Kidney (tissue), 14 donors: Measurements from ENCODE around the gene ESYT3. TPM values are rescaled to one million over a fixed set of nuclear protein-coding genes. Genes with fewer than 3 reads are reported as not detected.

Experiments used
- DNase-seq, 5 donors: peaks; one replicate each; pipeline ENCODE4 v3.0.0-alpha.2; 2013 to 2020
- FAIRE-seq: peaks from 2 replicates; lab custom pipeline; 2012; peaks lifted over from hg19 to GRCh38; lab: Jason Lieb, UNC
- H3K27ac ChIP-seq, 2 donors: one replicate each; pipeline ENCODE4 v1.7.0; 2013; ENCODE audit warnings: low read depth in 2 of 2, low read length in 2 of 2, inconsistent platforms in 1 of 2
- H3K27me3 ChIP-seq: one replicate; pipeline ENCODE4 v1.7.1; 2013; ENCODE audit warnings: low read length, inconsistent platforms; ENCODE audit not compliant: control insufficient read depth, insufficient read depth
- H3K36me3 ChIP-seq, 3 donors: one replicate each; pipeline versions ENCODE4 v1.7.0 to v1.7.1; 2013; ENCODE audit warnings: low read length in 3 of 3, control low read depth in 1 of 3, inconsistent platforms in 1 of 3; ENCODE audit not compliant: insufficient read depth in 3 of 3, control insufficient read depth in 2 of 3
- H3K4me1 ChIP-seq, 3 donors: one replicate each; pipeline versions ENCODE4 v1.7.0 to v1.7.1; 2013; ENCODE audit warnings: low read length in 3 of 3, inconsistent platforms in 1 of 3, low read depth in 1 of 3; ENCODE audit not compliant: control insufficient read depth in 2 of 3, insufficient read depth in 2 of 3
- H3K4me3 ChIP-seq, 3 donors: one replicate each; pipeline versions ENCODE4 v1.7.0 to v1.8.1; 2013; ENCODE audit warnings: low read length in 3 of 3, control low read depth in 1 of 3, inconsistent platforms in 1 of 3
- H3K9ac ChIP-seq, 3 donors: one replicate each; pipeline versions ENCODE4 v1.7.0 to v1.7.1; 2013; ENCODE audit warnings: low read length in 3 of 3, control low read depth in 1 of 3, inconsistent platforms in 1 of 3
- H3K9me3 ChIP-seq, 3 donors: one replicate each; pipeline versions ENCODE4 v1.7.0 to v1.7.1; 2013; ENCODE audit warnings: low read length in 3 of 3, control low read depth in 1 of 3, inconsistent platforms in 1 of 3; ENCODE audit not compliant: control insufficient read depth in 2 of 3, insufficient read depth in 1 of 3
- intact Hi-C: fragments of 100-400 bp; cut with DNase I; formaldehyde crosslinking; loops from one replicate; pipeline ENCODE4 v1.11.1; 2022
- polyA plus RNA-seq: library from polyadenylated mRNA; stranded (reverse); fragments of 350-450 nt; fragmentation: Illumina TruSeq; extraction: RNeasy Lipid Tissue Mini Kit (QIAGEN cat#74804); gene quantifications from one replicate; pipeline ENCODE4 v1.2.3, GENCODE V29; 2014; ENCODE audit warnings: low read depth, low replicate concordance; ENCODE audit not compliant: insufficient read depth
- total RNA-seq: library from RNA; stranded (reverse); fragmentation: NEBNext Ultra II Directional; extraction: Animal tissue kit (Norgen Biotek cat#: 25700); gene quantifications from one replicate; pipeline ENCODE4 v1.2.1, GENCODE V29; 2021
- TF ChIP-seq, protein P1 (sequence below): IDR thresholded peaks from 3 replicates; pipeline ENCODE4 v1.5.1; 2012; ENCODE audit warnings: mild to moderate bottlenecking, moderate library complexity, borderline replicate concordance; ENCODE audit not compliant: insufficient read depth; ENCODE audit errors: extremely low read depth
- donor health status: control.
- donor health status: control.
- donor health status: control.
- donor health status: control.
- donor health status: control.
- donor health status: DM: yes; HTN: yes; CAD: no.
- donor health status: Normal renal cell carcinoma (clear cell type).

Gene ESYT3
- total and polyA plus RNA-seq, 2 donors from 2014 or later: 1.5 to 5.3 TPM

- Histone ChIP-seq H3K9ac (no peak overlapping the region), H3K4me1 (peaks cover 0 to 4% (median 0%) of the 10 kb centered on the region in 3 donors), H3K27ac (no peak overlapping the region), H3K27me3 (no peaks in the 10 kb centered on the region), H3K4me3 (no peak overlapping the region), H3K9me3 (no peaks in the 10 kb centered on the region), H3K36me3 (peaks cover 0 to 8% (median 4%) of the 10 kb centered on the region in 3 donors)
- no peak for FAIRE-seq
- no peak for DNase-seq
- intact Hi-C loops: no loop called here
- TF ChIP-seq, protein P1, sequence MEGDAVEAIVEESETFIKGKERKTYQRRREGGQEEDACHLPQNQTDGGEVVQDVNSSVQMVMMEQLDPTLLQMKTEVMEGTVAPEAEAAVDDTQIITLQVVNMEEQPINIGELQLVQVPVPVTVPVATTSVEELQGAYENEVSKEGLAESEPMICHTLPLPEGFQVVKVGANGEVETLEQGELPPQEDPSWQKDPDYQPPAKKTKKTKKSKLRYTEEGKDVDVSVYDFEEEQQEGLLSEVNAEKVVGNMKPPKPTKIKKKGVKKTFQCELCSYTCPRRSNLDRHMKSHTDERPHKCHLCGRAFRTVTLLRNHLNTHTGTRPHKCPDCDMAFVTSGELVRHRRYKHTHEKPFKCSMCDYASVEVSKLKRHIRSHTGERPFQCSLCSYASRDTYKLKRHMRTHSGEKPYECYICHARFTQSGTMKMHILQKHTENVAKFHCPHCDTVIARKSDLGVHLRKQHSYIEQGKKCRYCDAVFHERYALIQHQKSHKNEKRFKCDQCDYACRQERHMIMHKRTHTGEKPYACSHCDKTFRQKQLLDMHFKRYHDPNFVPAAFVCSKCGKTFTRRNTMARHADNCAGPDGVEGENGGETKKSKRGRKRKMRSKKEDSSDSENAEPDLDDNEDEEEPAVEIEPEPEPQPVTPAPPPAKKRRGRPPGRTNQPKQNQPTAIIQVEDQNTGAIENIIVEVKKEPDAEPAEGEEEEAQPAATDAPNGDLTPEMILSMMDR: no peak
These were observed 63.4 kb downstream of the ESYT3 start for GRCh38 chr3:138497851-138498250.

DNA sequence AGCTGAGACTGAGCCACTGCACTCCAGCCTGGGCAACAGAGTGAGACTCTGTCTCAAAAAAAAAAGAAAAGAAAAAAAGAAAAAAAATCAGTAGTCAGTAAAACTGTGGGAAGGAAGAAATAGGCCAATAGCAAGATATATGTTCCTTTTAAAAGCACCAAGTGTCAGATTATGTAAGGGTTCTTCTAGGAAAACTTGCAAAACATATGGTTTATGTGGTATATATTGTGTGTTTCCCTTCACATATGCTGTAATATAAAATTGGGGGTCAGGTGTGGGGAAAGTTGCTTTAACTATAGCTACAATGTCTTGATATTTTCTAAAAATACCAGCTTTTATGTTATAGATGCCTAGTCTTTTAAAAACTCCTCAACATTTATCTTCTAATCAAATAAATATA is 64.6 kb downstream of the ESYT3 start:
- FAIRE-seq (no peak), DNase-seq (no peak)
- intact Hi-C loops: no loop called here
- H3K4me1 ChIP-seq: peaks cover 0 to 4% (median 0%) of the 10 kb centered on the region in 3 donors
- no peak overlapping the region for H3K27ac ChIP-seq
- H3K36me3 ChIP-seq: peaks cover 0 to under 1% (median 0%) of the 10 kb centered on the region in 3 donors
- no peaks in the 10 kb centered on the region for H3K9me3 ChIP-seq
- no peaks in the 10 kb centered on the region for H3K27me3 ChIP-seq
- H3K9ac ChIP-seq: no peak overlapping the region
- TF ChIP-seq, protein P1: no peak
- H3K4me3 ChIP-seq: no peak overlapping the region

- no peaks in the 10 kb centered on the region for H3K4me1 ChIP-seq
- TF ChIP-seq, protein P1: no peak
- no peaks in the 10 kb centered on the region for H3K36me3 ChIP-seq
- no peak overlapping the region for H3K9ac ChIP-seq
- H3K27ac ChIP-seq: no peak overlapping the region
- FAIRE-seq (no peak), DNase-seq (no peak)
- H3K4me3 ChIP-seq: no peak overlapping the region
- intact Hi-C loops: no loop called here
- no peaks in the 10 kb centered on the region for H3K27me3 ChIP-seq
- H3K9me3 ChIP-seq: no peaks in the 10 kb centered on the region
These were observed 73.1 kb downstream of the ESYT3 start for GRCh38 chr3:138507524-138507923.

GRCh38 chr3:138509586-138509985 is 75.2 kb downstream of the ESYT3 start:
- TF ChIP-seq, protein P1: no peak
- Histone ChIP-seq H3K4me3 (no peak overlapping the region), H3K27me3 (no peaks in the 10 kb centered on the region), H3K9ac (no peak overlapping the region), H3K27ac (no peak overlapping the region), H3K4me1 (no peaks in the 10 kb centered on the region), H3K36me3 (no peaks in the 10 kb centered on the region), H3K9me3 (no peaks in the 10 kb centered on the region)
- DNase-seq (no peak), FAIRE-seq (no peak)
- intact Hi-C loops: no loop called here
